ENCODE results near the gene COL27A1.
A peak's percentile ranks its signal among the peaks of the same experiment; 100 is the strongest.

The COL27A1 gene

GRCh38 chr9:114281473-114282103 is 126.3 kb downstream of the COL27A1 start:
- TF ChIP-seq ZFP3 (CRISPR knock-in tag; IDR thresholded peaks at IDR 0.05) (no peak), TCF4 (CRISPR knock-in tag; IDR thresholded peaks at IDR 0.05; ENCODE audit: borderline replicate concordance) (peak; percentile 45; the same call in 1 of the 2 replicates)
- ATAC-seq, result peak; percentile 27

- no peak for ATAC-seq
- no peak for TF ChIP-seq GLIS3 (CRISPR knock-in tag; IDR thresholded peaks at IDR 0.05)
- no peak for TF ChIP-seq BACH2 (CRISPR knock-in tag; IDR thresholded peaks at IDR 0.05; ENCODE audit: borderline replicate concordance)
- TF ChIP-seq ZNF70 (CRISPR knock-in tag; IDR thresholded peaks at IDR 0.05), result no peak
- TF ChIP-seq ZNF565 (CRISPR knock-in tag; conservative IDR thresholded peaks at IDR 0.05; ENCODE audit: low read depth), result no peak
- TF ChIP-seq ZFP3 (CRISPR knock-in tag; IDR thresholded peaks at IDR 0.05), result no peak
- no peak for TF ChIP-seq ZNF8 (CRISPR knock-in tag; IDR thresholded peaks at IDR 0.05)
- no peak for TF ChIP-seq CSDC2 (CRISPR knock-in tag; IDR thresholded peaks at IDR 0.05)
- TF ChIP-seq CREB5 (CRISPR knock-in tag; IDR thresholded peaks at IDR 0.05; ENCODE audit: low read depth), result no peak
- no peak for TF ChIP-seq POU6F1 (CRISPR knock-in tag; IDR thresholded peaks at IDR 0.05; ENCODE audit: borderline replicate concordance, low read depth)
- TF ChIP-seq ZFP30 (CRISPR knock-in tag; IDR thresholded peaks at IDR 0.05), result no peak
Observed at GRCh38 chr9:114282104-114282485, 126.8 kb downstream of the COL27A1 start.

GRCh38 chr9:114282507-114282906 is 127.2 kb downstream of the COL27A1 start:
- ATAC-seq, result no peak
- TF ChIP-seq ZNF8 (CRISPR knock-in tag; IDR thresholded peaks at IDR 0.05), result no peak
- TF ChIP-seq ISL1 (CRISPR knock-in tag; IDR thresholded peaks at IDR 0.05), result no peak
- TF ChIP-seq ARNTL (CRISPR knock-in tag; IDR thresholded peaks at IDR 0.05; ENCODE audit: borderline replicate concordance, low read depth), result no peak
- no peak for TF ChIP-seq ZNF70 (CRISPR knock-in tag; IDR thresholded peaks at IDR 0.05)
- no peak for TF ChIP-seq TCF4 (CRISPR knock-in tag; IDR thresholded peaks at IDR 0.05; ENCODE audit: borderline replicate concordance)
- TF ChIP-seq CSDC2 (CRISPR knock-in tag; IDR thresholded peaks at IDR 0.05), result no peak
- TF ChIP-seq ZNF565 (CRISPR knock-in tag; conservative IDR thresholded peaks at IDR 0.05; ENCODE audit: low read depth), result no peak
- TF ChIP-seq BACH2 (CRISPR knock-in tag; IDR thresholded peaks at IDR 0.05; ENCODE audit: borderline replicate concordance), result no peak
- no peak for TF ChIP-seq RARB (CRISPR knock-in tag; IDR thresholded peaks at IDR 0.05)
- no peak for TF ChIP-seq TSHZ2 (CRISPR knock-in tag; IDR thresholded peaks at IDR 0.05)
- TF ChIP-seq ZFP3 (CRISPR knock-in tag; IDR thresholded peaks at IDR 0.05), result no peak
- TF ChIP-seq GLIS3 (CRISPR knock-in tag; IDR thresholded peaks at IDR 0.05), result no peak
- no peak for TF ChIP-seq POU6F1 (CRISPR knock-in tag; IDR thresholded peaks at IDR 0.05; ENCODE audit: borderline replicate concordance, low read depth)
- no peak for TF ChIP-seq CSRNP3 (CRISPR knock-in tag; IDR thresholded peaks at IDR 0.05)
- TF ChIP-seq PPARA (CRISPR knock-in tag; IDR thresholded peaks at IDR 0.05; ENCODE audit: borderline replicate concordance), result no peak
- TF ChIP-seq TOX (CRISPR knock-in tag; IDR thresholded peaks at IDR 0.05; ENCODE audit: borderline replicate concordance), result no peak

GRCh38 chr9:114282926-114283325 is 127.6 kb downstream of the COL27A1 start:
- peak; percentile 51 for ATAC-seq
- TF ChIP-seq SNAI2 (CRISPR knock-in tag; IDR thresholded peaks at IDR 0.05) (no peak), BACH2 (CRISPR knock-in tag; IDR thresholded peaks at IDR 0.05; ENCODE audit: borderline replicate concordance) (no peak), RARB (CRISPR knock-in tag; IDR thresholded peaks at IDR 0.05) (no peak), PATZ1 (CRISPR knock-in tag; IDR thresholded peaks at IDR 0.05; ENCODE audit: borderline replicate concordance) (no peak)
